K562 (cell line): ENCODE measurements around the gene MRPL4. TPM values are rescaled to one million over a fixed set of nuclear protein-coding genes. Genes with fewer than 3 reads are reported as not detected.

Experiments used
- ATAC-seq: fragments of 200-7000 bp; cut with Tn5 transposase; 3 replicates; pipeline ENCODE4 v1.9.1; 2020; ENCODE audit warnings: moderate library complexity
- BruUV-seq: library from RNA; stranded (reverse); fragments of 400-500 nt; replicated peaks from 2 replicates; lab custom pipeline; 2021; lab: Mats Ljungman, UMichigan
- CTCF ChIA-PET: fragments of 300-600 bp; formaldehyde crosslinking; extraction: SDS; loops from one replicate; lab custom pipeline; 2021; ENCODE audit warnings: low intra/inter-chr PET ratio; lab: Yijun Ruan, JAX
- POLR2A ChIA-PET: fragments of 300-600, 350-650 bp; sonication (Branson Sonifier 250); formaldehyde crosslinking; extraction: SDS; loops from one replicate; lab custom pipeline; 2021; ENCODE audit warnings: antibody characterized with exemption, inconsistent platforms; lab: Yijun Ruan, JAX
- DNase-seq, 4 experiments: peaks; one replicate each; pipeline versions ENCODE4 v3.0.0 to v3.0.0-alpha.2; 2011 to 2018; ENCODE audit warnings: low spot score in 3 of 4, mixed read lengths in 3 of 4; ENCODE audit errors: extremely low read depth in 1 of 4
- FAIRE-seq: peaks from 2 replicates; lab custom pipeline; 2011; peaks lifted over from hg19 to GRCh38; lab: Jason Lieb, UNC
- H2AFZ ChIP-seq: 2 replicates; pipeline ENCODE4 v1.6.0; 2011; ENCODE audit warnings: low read depth, low read length, control low read depth, inconsistent platforms
- H3K27ac ChIP-seq: fragments of 200-600 bp; 3 replicates; pipeline ENCODE4 v1.8.0; 2011; ENCODE audit warnings: low read depth, mild to moderate bottlenecking, control low read depth, inconsistent platforms, low read length, moderate library complexity, mixed read lengths; ENCODE audit errors: extremely low read depth
- H3K27me3 ChIP-seq, 2 experiments: fragments of 300-600 bp in 1 of 2; 2 replicates in 1 of 2; 3 replicates in 1 of 2; pipeline versions ENCODE4 v1.6.0 to v1.8.0; 2011; ENCODE audit warnings: inconsistent platforms in 2 of 2, low read length in 2 of 2, mild to moderate bottlenecking in 1 of 2, mixed read lengths in 1 of 2, moderate library complexity in 1 of 2; ENCODE audit not compliant: control insufficient read depth in 2 of 2, insufficient read depth in 2 of 2
- H3K36me3 ChIP-seq: fragments of 300-600 bp; 3 replicates; pipeline ENCODE4 v1.8.0; 2011; ENCODE audit warnings: mild to moderate bottlenecking, low read length, inconsistent platforms; ENCODE audit not compliant: control insufficient read depth, insufficient read depth
- H3K4me1 ChIP-seq, 2 experiments: fragments of 200-600 bp in 1 of 2; replicated peaks in 1 of 2; 2 replicates in 1 of 2; 3 replicates in 1 of 2; pipeline versions ENCODE4 v1.5.1 to v1.8.0; 2011; ENCODE audit warnings: inconsistent platforms in 2 of 2, low read length in 2 of 2, mild to moderate bottlenecking in 1 of 2, mixed read lengths in 1 of 2, moderate library complexity in 1 of 2; ENCODE audit not compliant: control insufficient read depth in 2 of 2, insufficient read depth in 2 of 2
- H3K4me2 ChIP-seq: 2 replicates; pipeline ENCODE4 v1.6.1; 2011; ENCODE audit warnings: low read length, control low read depth, inconsistent platforms, mixed read lengths; ENCODE audit not compliant: insufficient read depth
- H3K4me3 ChIP-seq: fragments of 200-600 bp; sonication (generic), shearing (Covaris generic); 2 replicates; pipeline ENCODE4 v1.5.1; 2016; ENCODE audit warnings: control low read depth, inconsistent platforms
- H3K79me2 ChIP-seq: fragments of 200-600 bp; 3 replicates; pipeline ENCODE4 v1.8.0; 2011; ENCODE audit warnings: low read length, inconsistent platforms; ENCODE audit not compliant: control insufficient read depth, insufficient read depth
- H3K9ac ChIP-seq, 2 experiments: 2 replicates each; pipeline versions ENCODE4 v1.6.0 to v1.6.1; 2011; ENCODE audit warnings: low read depth in 2 of 2, low read length in 2 of 2, control low read depth in 1 of 2, inconsistent platforms in 1 of 2, mild to moderate bottlenecking in 1 of 2, mixed read lengths in 1 of 2; ENCODE audit not compliant: insufficient read depth in 1 of 2
- H3K9me1 ChIP-seq: one replicate; pipeline ENCODE4 v1.6.0; 2011; ENCODE audit warnings: inconsistent platforms, mild to moderate bottlenecking, low read length, moderate library complexity; ENCODE audit not compliant: control insufficient read depth, insufficient read depth
- H3K9me3 ChIP-seq: replicated peaks from 2 replicates; pipeline ENCODE4 v1.5.1; 2011; ENCODE audit warnings: low read depth, low read length, inconsistent platforms; ENCODE audit not compliant: control insufficient read depth, insufficient read depth
- H4K20me1 ChIP-seq: replicated peaks from 2 replicates; pipeline ENCODE4 v1.6.1; 2011; ENCODE audit warnings: low read length, inconsistent platforms, mixed read lengths; ENCODE audit not compliant: control insufficient read depth, insufficient read depth
- CBX3 ChIP-seq, 2 experiments: IDR thresholded peaks; 1 replicate in 1 of 2; 2 replicates in 1 of 2; pipeline ENCODE4 v1.6.1; 2012; ENCODE audit warnings: inconsistent platforms in 2 of 2, low read length in 2 of 2, borderline replicate concordance in 1 of 2, control low read depth in 1 of 2
- PRMT5 ChIP-seq: sonication (generic); formaldehyde crosslinking; IDR thresholded peaks from 2 replicates; pipeline ENCODE4 v1.5.0; 2020; ENCODE audit warnings: missing genetic modification reagents
- ZNF121 ChIP-seq: sonication (generic); formaldehyde crosslinking; conservative IDR thresholded peaks from 2 replicates; pipeline ENCODE4 v1.8.0; 2022; ENCODE audit warnings: missing genetic modification reagents
- WGBS: fragments of 100-300 bp; shearing (Covaris generic); methylation state at CpG from one replicate; pipeline ENCODE4 v1.1.6; 2016; ENCODE audit warnings: low coverage, mixed read lengths; ENCODE audit not compliant: insufficient coverage; ENCODE audit errors: missing lambda C conversion rate; 5-methylcytosine and 5-hydroxymethylcytosine counted together
- in situ Hi-C: fragments of 300-500 bp; cut with MboI; formaldehyde crosslinking; loops from 4 replicates; pipeline ENCODE4 v1.15.0; 2018; ENCODE audit warnings: inconsistent platforms, mixed read lengths
- intact Hi-C: fragments of 100-400 bp; cut with micrococcal nuclease; formaldehyde crosslinking; loops from 2 replicates; pipeline ENCODE4 v1.14.2; 2022
- polyA plus RNA-seq, 8 experiments: library from polyadenylated mRNA; depleted of rRNA in 4 of 8; stranded (reverse) in 5 of 8; unstranded in 3 of 8; fragments of >200 nt; fragmentation: Nextera tagmentation in 2 of 8; fragmentation: Illumina TruSeq in 1 of 8; extraction: Ambion mirVana in 2 of 8; extraction: Trizol in 1 of 8; gene quantifications; 2 replicates each; pipeline versions ENCODE4 v1.2.1 to v1.2.3, GENCODE V29; 2011 to 2014; ENCODE audit warnings: inconsistent platforms in 1 of 8, missing spikeins in 1 of 8
- total RNA-seq, 7 experiments: library from RNA; depleted of rRNA in 6 of 7; stranded (reverse); fragments of >200 nt in 6 of 7; fragmentation: Illumina TruSeq in 2 of 7; extraction: Trizol in 2 of 7; gene quantifications; 2 replicates each; pipeline versions ENCODE4 v1.2.1 to v1.2.3, GENCODE V29; 2011 to 2021; ENCODE audit warnings: low replicate concordance in 1 of 7
- TF ChIP-seq, protein P1 (sequence below), 2 experiments: fragments of 450-650 bp in 1 of 2; sonication (generic) in 1 of 2; formaldehyde crosslinking in 1 of 2; IDR thresholded peaks; 2 replicates each; pipeline versions ENCODE4 v1.7.1 to v1.9.0; 2016 to 2022; ENCODE audit warnings: inconsistent platforms in 1 of 2, mild to moderate bottlenecking in 1 of 2, missing genetic modification reagents in 1 of 2
- TF ChIP-seq, protein P2 (sequence below): sonication (generic); formaldehyde crosslinking; IDR thresholded peaks from 2 replicates; pipeline ENCODE4 v1.8.1; 2023; ENCODE audit warnings: missing genetic modification reagents, mild to moderate bottlenecking, borderline replicate concordance

The MRPL4 gene
- total and polyA plus RNA-seq, 9 of the 15 experiments (the other 6 are each of a cell fraction or from before 2014, with no cell fraction given): 1.4 to 239 (median 64.9) TPM

DNA sequence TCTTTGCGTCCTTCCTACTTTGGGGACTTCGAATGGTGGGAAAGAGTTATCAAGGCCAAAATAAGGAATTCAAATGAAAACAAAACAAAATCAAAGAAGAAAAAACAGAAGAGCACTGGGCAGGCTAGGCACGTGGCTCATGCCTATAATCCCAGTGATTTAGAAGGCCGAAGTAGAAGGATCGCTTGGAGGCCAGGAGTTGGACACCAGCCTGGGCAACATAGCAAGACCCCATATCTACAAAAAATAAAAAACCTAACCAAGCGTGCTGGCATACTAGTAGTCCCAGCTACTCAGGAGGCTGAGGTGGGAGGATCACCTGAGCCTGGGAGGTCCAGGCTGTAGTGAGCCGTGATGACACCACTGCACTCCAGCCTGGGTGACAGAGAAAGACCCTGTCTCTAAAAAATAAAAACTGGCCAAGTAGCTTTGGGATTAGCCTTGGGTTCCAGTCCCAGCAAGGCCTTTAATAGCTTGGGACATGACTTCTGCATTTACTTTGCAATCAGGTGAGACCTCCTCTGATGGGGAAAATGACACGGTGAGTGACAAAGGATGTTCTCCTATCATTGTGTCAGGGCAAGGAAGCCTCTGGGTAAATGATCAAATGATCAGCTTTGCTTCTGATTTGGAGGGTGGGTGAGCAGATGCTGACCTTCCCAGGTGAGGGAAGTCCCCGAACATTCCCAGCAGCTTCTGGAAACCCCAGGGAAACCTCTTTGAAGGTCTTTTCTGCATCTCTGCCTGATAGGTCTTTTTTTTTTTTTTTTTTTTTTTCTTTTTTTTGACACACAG lies 26.0 kb downstream of the MRPL4 start:
- Histone ChIP-seq H3K9me3 (no peaks in the 10 kb centered on the region), H3K27ac (no peak overlapping the region), H3K4me1 (peaks cover 1 to 2% of the 10 kb centered on the region in 2 experiments; a peak in 3 of 5 replicates), H3K9me1 (no peaks in the 10 kb centered on the region), H3K27me3 (no peaks in the 10 kb centered on the region), H4K20me1 (no peaks in the 10 kb centered on the region), H3K36me3 (peaks cover 77% of the 10 kb centered on the region; the same call in 2 of the 3 replicates), H3K9ac (no peak overlapping the region), H3K4me2 (no peak overlapping the region), H3K79me2 (peaks cover under 1% of the 10 kb centered on the region), H2AFZ (no peak overlapping the region), H3K4me3 (no peak overlapping the region)
- ChIA-PET CTCF (no interaction called here), POLR2A (interaction anchor here (0.6 to 1.0 kb wide), 4 partner anchors 12 to 251 kb away, joined by 3 to 5 read pairs (median 3); partner anchors contain the start of gene ICAM5)
- DNase-seq: no peak
- no peak for FAIRE-seq
- in situ Hi-C loops: no loop called here
- WGBS: 91% methylated on average over 9 of the region's 9 CpGs
- intact Hi-C loops: no loop called here
- BruUV-seq: no TSS peak
- no peak for ATAC-seq
- peak; percentile 86 for TF ChIP-seq ZNF121 (CRISPR knock-in tag)
- TF ChIP-seq, protein P1, sequence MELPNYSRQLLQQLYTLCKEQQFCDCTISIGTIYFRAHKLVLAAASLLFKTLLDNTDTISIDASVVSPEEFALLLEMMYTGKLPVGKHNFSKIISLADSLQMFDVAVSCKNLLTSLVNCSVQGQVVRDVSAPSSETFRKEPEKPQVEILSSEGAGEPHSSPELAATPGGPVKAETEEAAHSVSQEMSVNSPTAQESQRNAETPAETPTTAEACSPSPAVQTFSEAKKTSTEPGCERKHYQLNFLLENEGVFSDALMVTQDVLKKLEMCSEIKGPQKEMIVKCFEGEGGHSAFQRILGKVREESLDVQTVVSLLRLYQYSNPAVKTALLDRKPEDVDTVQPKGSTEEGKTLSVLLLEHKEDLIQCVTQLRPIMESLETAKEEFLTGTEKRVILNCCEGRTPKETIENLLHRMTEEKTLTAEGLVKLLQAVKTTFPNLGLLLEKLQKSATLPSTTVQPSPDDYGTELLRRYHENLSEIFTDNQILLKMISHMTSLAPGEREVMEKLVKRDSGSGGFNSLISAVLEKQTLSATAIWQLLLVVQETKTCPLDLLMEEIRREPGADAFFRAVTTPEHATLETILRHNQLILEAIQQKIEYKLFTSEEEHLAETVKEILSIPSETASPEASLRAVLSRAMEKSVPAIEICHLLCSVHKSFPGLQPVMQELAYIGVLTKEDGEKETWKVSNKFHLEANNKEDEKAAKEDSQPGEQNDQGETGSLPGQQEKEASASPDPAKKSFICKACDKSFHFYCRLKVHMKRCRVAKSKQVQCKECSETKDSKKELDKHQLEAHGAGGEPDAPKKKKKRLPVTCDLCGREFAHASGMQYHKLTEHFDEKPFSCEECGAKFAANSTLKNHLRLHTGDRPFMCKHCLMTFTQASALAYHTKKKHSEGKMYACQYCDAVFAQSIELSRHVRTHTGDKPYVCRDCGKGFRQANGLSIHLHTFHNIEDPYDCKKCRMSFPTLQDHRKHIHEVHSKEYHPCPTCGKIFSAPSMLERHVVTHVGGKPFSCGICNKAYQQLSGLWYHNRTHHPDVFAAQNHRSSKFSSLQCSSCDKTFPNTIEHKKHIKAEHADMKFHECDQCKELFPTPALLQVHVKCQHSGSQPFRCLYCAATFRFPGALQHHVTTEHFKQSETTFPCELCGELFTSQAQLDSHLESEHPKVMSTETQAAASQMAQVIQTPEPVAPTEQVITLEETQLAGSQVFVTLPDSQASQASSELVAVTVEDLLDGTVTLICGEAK (IDR thresholded peaks at IDR 0.05): no peak
- TF ChIP-seq, protein P1 (CRISPR knock-in tag; IDR thresholded peaks at IDR 0.05): no peak
- TF ChIP-seq CBX3 (IDR thresholded peaks at IDR 0.05; ENCODE audit: borderline replicate concordance in 1 of 2, low read length in 2 of 2): no peak
- TF ChIP-seq, protein P2, sequence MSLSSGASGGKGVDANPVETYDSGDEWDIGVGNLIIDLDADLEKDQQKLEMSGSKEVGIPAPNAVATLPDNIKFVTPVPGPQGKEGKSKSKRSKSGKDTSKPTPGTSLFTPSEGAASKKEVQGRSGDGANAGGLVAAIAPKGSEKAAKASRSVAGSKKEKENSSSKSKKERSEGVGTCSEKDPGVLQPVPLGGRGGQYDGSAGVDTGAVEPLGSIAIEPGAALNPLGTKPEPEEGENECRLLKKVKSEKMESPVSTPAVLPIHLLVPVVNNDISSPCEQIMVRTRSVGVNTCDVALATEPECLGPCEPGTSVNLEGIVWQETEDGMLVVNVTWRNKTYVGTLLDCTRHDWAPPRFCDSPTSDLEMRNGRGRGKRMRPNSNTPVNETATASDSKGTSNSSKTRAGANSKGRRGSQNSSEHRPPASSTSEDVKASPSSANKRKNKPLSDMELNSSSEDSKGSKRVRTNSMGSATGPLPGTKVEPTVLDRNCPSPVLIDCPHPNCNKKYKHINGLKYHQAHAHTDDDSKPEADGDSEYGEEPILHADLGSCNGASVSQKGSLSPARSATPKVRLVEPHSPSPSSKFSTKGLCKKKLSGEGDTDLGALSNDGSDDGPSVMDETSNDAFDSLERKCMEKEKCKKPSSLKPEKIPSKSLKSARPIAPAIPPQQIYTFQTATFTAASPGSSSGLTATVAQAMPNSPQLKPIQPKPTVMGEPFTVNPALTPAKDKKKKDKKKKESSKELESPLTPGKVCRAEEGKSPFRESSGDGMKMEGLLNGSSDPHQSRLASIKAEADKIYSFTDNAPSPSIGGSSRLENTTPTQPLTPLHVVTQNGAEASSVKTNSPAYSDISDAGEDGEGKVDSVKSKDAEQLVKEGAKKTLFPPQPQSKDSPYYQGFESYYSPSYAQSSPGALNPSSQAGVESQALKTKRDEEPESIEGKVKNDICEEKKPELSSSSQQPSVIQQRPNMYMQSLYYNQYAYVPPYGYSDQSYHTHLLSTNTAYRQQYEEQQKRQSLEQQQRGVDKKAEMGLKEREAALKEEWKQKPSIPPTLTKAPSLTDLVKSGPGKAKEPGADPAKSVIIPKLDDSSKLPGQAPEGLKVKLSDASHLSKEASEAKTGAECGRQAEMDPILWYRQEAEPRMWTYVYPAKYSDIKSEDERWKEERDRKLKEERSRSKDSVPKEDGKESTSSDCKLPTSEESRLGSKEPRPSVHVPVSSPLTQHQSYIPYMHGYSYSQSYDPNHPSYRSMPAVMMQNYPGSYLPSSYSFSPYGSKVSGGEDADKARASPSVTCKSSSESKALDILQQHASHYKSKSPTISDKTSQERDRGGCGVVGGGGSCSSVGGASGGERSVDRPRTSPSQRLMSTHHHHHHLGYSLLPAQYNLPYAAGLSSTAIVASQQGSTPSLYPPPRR (CRISPR knock-in tag): no peak
- no peak for TF ChIP-seq PRMT5 (CRISPR knock-in tag)
